ENCODE results near the gene TRIM26. TPM values are rescaled to one million over a fixed set of nuclear protein-coding genes. Genes with fewer than 3 reads are reported as not detected.
A peak's percentile ranks its signal among the peaks of the same experiment; 100 is the strongest.
"Not testable (repeated sequence)": the region's sequence is repeated elsewhere in the genome, so short reads cannot be mapped to it uniquely, and the experiment has no call there.

TRIM26 gene
- 70.6 TPM for polyA plus RNA-seq

- Mint-ChIP-seq H3K36me3 (peaks cover 2% of the 10 kb centered on the region), H3K4me3 (peak within 1 kb of the TSS; percentile 96 to 99 (median 98)), H3K9me3 (no peaks in the 10 kb centered on the region), H3K27ac (peak within 1 kb of the TSS; percentile 98 to 99 (median 99)), H3K27me3 (no peaks in the 10 kb centered on the region), H3K4me1 (peaks cover 43 to 52% (median 47%) of the 10 kb centered on the region in 3 donors)
Observed at GRCh38 chr6:30212865-30213666, at the start of gene TRIM26. TSS of gene TRIM26 (minus strand) at chr6:30213406. CDS start at chr6:30199103, 14,303 bp downstream.

GRCh38 chr6:30260036-30260504, 46.9 kb upstream of the TRIM26 start:
- H3K36me3 Mint-ChIP-seq, result peaks cover 12% of the 10 kb centered on the region
- no peaks in the 10 kb centered on the region for H3K27me3 Mint-ChIP-seq
- H3K27ac Mint-ChIP-seq, result peak overlapping the region in 2 of 3 donors; percentile 95 to 100
- peaks cover 13 to 17% (median 17%) of the 10 kb centered on the region in 3 donors for H3K4me1 Mint-ChIP-seq
- H3K4me3 Mint-ChIP-seq, result peak overlapping the region; percentile 96 to 99 (median 96)
- no peaks in the 10 kb centered on the region for H3K9me3 Mint-ChIP-seq

- Mint-ChIP-seq H3K9me3 (no peaks in the 10 kb centered on the region), H3K27ac (peak overlapping the region; percentile 95 to 100 (median 98)), H3K4me1 (peaks cover 13 to 17% (median 17%) of the 10 kb centered on the region in 3 donors), H3K4me3 (peak overlapping the region; percentile 96 to 99 (median 96)), H3K27me3 (no peaks in the 10 kb centered on the region), H3K36me3 (peaks cover 8% of the 10 kb centered on the region)
Observed at GRCh38 chr6:30259140-30260035, 46.2 kb upstream of the TRIM26 start.

- Mint-ChIP-seq H3K4me1 (peaks cover 13 to 17% (median 17%) of the 10 kb centered on the region in 3 donors), H3K27ac (peak overlapping the region; percentile 95 to 100 (median 98)), H3K4me3 (peak overlapping the region; percentile 13 to 96 (median 48)), H3K36me3 (peaks cover 2% of the 10 kb centered on the region), H3K9me3 (no peaks in the 10 kb centered on the region), H3K27me3 (no peaks in the 10 kb centered on the region)
Observed at GRCh38 chr6:30258204-30258603, 45.0 kb upstream of the TRIM26 start.

- not testable (repeated sequence) for H3K27ac Mint-ChIP-seq, H3K4me3 Mint-ChIP-seq, H3K36me3 Mint-ChIP-seq, H3K9me3 Mint-ChIP-seq, H3K4me1 Mint-ChIP-seq, H3K27me3 Mint-ChIP-seq
Observed at GRCh38 chr6:30252417-30252816, 39.2 kb upstream of the TRIM26 start.

GRCh38 chr6:30244560-30244959, 31.4 kb upstream of the TRIM26 start:
- no peaks in the 10 kb centered on the region for H3K4me1 Mint-ChIP-seq
- H3K27ac Mint-ChIP-seq, result no peak overlapping the region
- no peaks in the 10 kb centered on the region for H3K9me3 Mint-ChIP-seq
- H3K4me3 Mint-ChIP-seq, result no peak overlapping the region
- H3K36me3 Mint-ChIP-seq, result no peaks in the 10 kb centered on the region
- peaks cover 3% of the 10 kb centered on the region for H3K27me3 Mint-ChIP-seq

- Mint-ChIP-seq H3K27ac (no peak overlapping the region), H3K36me3 (no peaks in the 10 kb centered on the region), H3K4me1 (peaks cover 0 to 2% (median 0%) of the 10 kb centered on the region in 3 donors), H3K9me3 (no peaks in the 10 kb centered on the region), H3K27me3 (peaks cover 3% of the 10 kb centered on the region), H3K4me3 (peak overlapping the region in 1 of 4 donors; percentile 19)
Observed at GRCh38 chr6:30238178-30238795, 25.1 kb upstream of the TRIM26 start.

GRCh38 chr6:30234356-30234755, 21.1 kb upstream of the TRIM26 start:
- H3K36me3 Mint-ChIP-seq, result no peaks in the 10 kb centered on the region
- no peak overlapping the region for H3K27ac Mint-ChIP-seq
- peaks cover 0 to 2% (median 0%) of the 10 kb centered on the region in 3 donors for H3K4me1 Mint-ChIP-seq
- H3K9me3 Mint-ChIP-seq, result peaks cover 0 to 6% (median 0%) of the 10 kb centered on the region in 3 donors
- peaks cover 3% of the 10 kb centered on the region for H3K27me3 Mint-ChIP-seq
- no peak overlapping the region for H3K4me3 Mint-ChIP-seq

GRCh38 chr6:30231067-30231466, 17.9 kb upstream of the TRIM26 start:
- Mint-ChIP-seq H3K4me1 (no peaks in the 10 kb centered on the region), H3K27me3 (peaks cover 3% of the 10 kb centered on the region), H3K27ac (no peak overlapping the region), H3K36me3 (no peaks in the 10 kb centered on the region), H3K4me3 (no peak overlapping the region), H3K9me3 (peaks cover 0 to 6% (median 1%) of the 10 kb centered on the region in 3 donors)

GRCh38 chr6:30227763-30228487, 14.7 kb upstream of the TRIM26 start:
- peaks cover 2 to 16% (median 6%) of the 10 kb centered on the region in 3 donors for H3K9me3 Mint-ChIP-seq
- H3K36me3 Mint-ChIP-seq, result peaks cover 1% of the 10 kb centered on the region
- H3K27me3 Mint-ChIP-seq, result peaks cover 1% of the 10 kb centered on the region
- no peaks in the 10 kb centered on the region for H3K4me1 Mint-ChIP-seq
- no peak overlapping the region for H3K4me3 Mint-ChIP-seq
- H3K27ac Mint-ChIP-seq, result no peak overlapping the region

- peaks cover 1% of the 10 kb centered on the region for H3K27me3 Mint-ChIP-seq
- no peaks in the 10 kb centered on the region for H3K4me1 Mint-ChIP-seq
- no peak overlapping the region for H3K4me3 Mint-ChIP-seq
- peaks cover 1% of the 10 kb centered on the region for H3K36me3 Mint-ChIP-seq
- H3K9me3 Mint-ChIP-seq, result peaks cover 5 to 23% (median 9%) of the 10 kb centered on the region in 3 donors
- no peak overlapping the region for H3K27ac Mint-ChIP-seq
Observed at GRCh38 chr6:30227242-30227722, 14.1 kb upstream of the TRIM26 start.

- H3K27ac Mint-ChIP-seq, result no peak overlapping the region
- H3K4me1 Mint-ChIP-seq, result peaks cover 5% of the 10 kb centered on the region in 3 donors
- no peaks in the 10 kb centered on the region for H3K27me3 Mint-ChIP-seq
- peaks cover 1% of the 10 kb centered on the region for H3K36me3 Mint-ChIP-seq
- H3K9me3 Mint-ChIP-seq, result peaks cover 5 to 17% (median 12%) of the 10 kb centered on the region in 3 donors
- H3K4me3 Mint-ChIP-seq, result peak overlapping the region in 1 of 4 donors; percentile 47
Observed at GRCh38 chr6:30223339-30223738, 10.1 kb upstream of the TRIM26 start.

GRCh38 chr6:30221956-30222355, 8.8 kb upstream of the TRIM26 start:
- H3K4me1 Mint-ChIP-seq, H3K36me3 Mint-ChIP-seq, H3K27ac Mint-ChIP-seq, H3K27me3 Mint-ChIP-seq, H3K4me3 Mint-ChIP-seq: not testable (repeated sequence)
- H3K9me3 Mint-ChIP-seq, result peaks cover 5 to 17% (median 12%) of the 10 kb centered on the region in 3 donors

- Mint-ChIP-seq H3K9me3 (peaks cover 4 to 17% (median 12%) of the 10 kb centered on the region in 3 donors), H3K4me3 (peak overlapping the region in 1 of 4 donors; percentile 17)
- H3K4me1 Mint-ChIP-seq, H3K27me3 Mint-ChIP-seq, H3K36me3 Mint-ChIP-seq, H3K27ac Mint-ChIP-seq: not testable (repeated sequence)
Observed at GRCh38 chr6:30221395-30221794, 8.2 kb upstream of the TRIM26 start.

All from IgD-negative memory B cell (primary cell).